D721Med (cell line): ENCODE results near the gene GP2.

Experiments
- DNase-seq: peaks from one replicate; pipeline ENCODE4 v3.0.0; 2011; ENCODE audit warnings: low spot score; ENCODE audit not compliant: insufficient read length
- FAIRE-seq: peaks from 2 replicates; lab custom pipeline; 2011; peaks lifted over from hg19 to GRCh38; lab: Jason Lieb, UNC
- CTCF ChIP-seq: IDR thresholded peaks from 2 replicates; pipeline ENCODE4 v1.5.1; 2012; ENCODE audit warnings: mild to moderate bottlenecking, control low read depth; ENCODE audit not compliant: insufficient read depth; ENCODE audit errors: missing control alignments

Gene GP2

GRCh38 chr16:20319406-20319805 lies 7.9 kb downstream of the GP2 start:
- DNase-seq (no peak), FAIRE-seq (no peak)
- TF ChIP-seq CTCF: no peak

- no peak for TF ChIP-seq CTCF
- no peak for DNase-seq
- FAIRE-seq: no peak
Measured at GRCh38 chr16:20318437-20318836, 8.9 kb downstream of the GP2 start.

GRCh38 chr16:20318006-20318405 lies 9.3 kb downstream of the GP2 start:
- DNase-seq (no peak), FAIRE-seq (no peak)
- TF ChIP-seq CTCF: no peak

- no peak for DNase-seq
- TF ChIP-seq CTCF: no peak
- no peak for FAIRE-seq
Measured at GRCh38 chr16:20317117-20317516, 10.2 kb downstream of the GP2 start.

GRCh38 chr16:20316715-20317114 lies 10.6 kb downstream of the GP2 start:
- DNase-seq (no peak), FAIRE-seq (no peak)
- no peak for TF ChIP-seq CTCF

- DNase-seq (no peak), FAIRE-seq (no peak)
- no peak for TF ChIP-seq CTCF
Measured at GRCh38 chr16:20315764-20316163, 11.5 kb downstream of the GP2 start.

GRCh38 chr16:20314575-20314974 lies 12.7 kb downstream of the GP2 start:
- TF ChIP-seq CTCF: no peak
- FAIRE-seq: no peak
- DNase-seq: no peak
